ENCODE measurements around the gene RAB24. TPM values are rescaled to one million over a fixed set of nuclear protein-coding genes. Genes with fewer than 3 reads are reported as not detected.

Gene RAB24
- total and polyA plus RNA-seq, 2 of the 4 experiments (the other 2 are of a cell fraction) = 18.5 to 60.8 TPM

GRCh38 chr5:177346820-177347219, 43.3 kb upstream of the RAB24 start:
- H2BK120ac ChIP-seq (ENCODE audit: low read depth, low read length) = no peak overlapping the region
- H2AK9ac ChIP-seq (replicated peaks; ENCODE audit: low read depth, low read length, poor library complexity) = no peak overlapping the region
- ATAC-seq (ENCODE audit: low read depth) (no peak), DNase-seq (peak; percentile 38)
- H3K56ac ChIP-seq (ENCODE audit: extremely low read depth, insufficient read depth, low read length) = no peak overlapping the region
- no peak overlapping the region for H2BK15ac ChIP-seq (ENCODE audit: low read depth, low read length)
- peak overlapping the region; percentile 17; the same call in 1 of the 2 replicates for H3K27ac ChIP-seq (ENCODE audit: insufficient read depth, low read length)
- H3K36me3 ChIP-seq (ENCODE audit: control insufficient read depth, insufficient read depth, low read length) = peaks cover 9% of the 10 kb centered on the region; the same call in 1 of the 2 replicates
- in situ Hi-C loops (cut with MboI; ENCODE audit: low sequenced_read_pairs) = no loop called here
- no peak overlapping the region; the same call in 1 of the 2 replicates for H4K5ac ChIP-seq (ENCODE audit: low read depth, low read length)
- H4K8ac ChIP-seq (ENCODE audit: low read depth in 2 of 2, low read length in 2 of 2) = no peak overlapping the region
- peaks cover 51 to 63% of the 10 kb centered on the region in 2 experiments for H3K79me1 ChIP-seq (ENCODE audit: low read depth in 1 of 2, low read length in 2 of 2)
- ChIA-PET POLR2A (ENCODE audit: unreplicated experiment) (interaction anchor here (0.6 kb wide), 1 partner anchor 153 kb away, joined by 3 read pairs; no protein-coding TSS in a partner anchor), CTCF (interaction anchor here (1.6 kb wide), 1 partner anchor 58 kb away, joined by 3 read pairs; no protein-coding TSS in a partner anchor)
- peaks cover 24% of the 10 kb centered on the region for H3K4me1 ChIP-seq (ENCODE audit: control insufficient read depth, insufficient read depth, low read length)
- 73% methylated on average over 3 of the region's 4 CpGs; no CpG with 5 or more reads in 1 of the 2 experiments for WGBS, 2 experiments (ENCODE audit: extremely low coverage in 2 of 2, insufficient read length in 1 of 2)
- no peak overlapping the region for H3K18ac ChIP-seq (ENCODE audit: low read depth, low read length)
- no peak overlapping the region for H3K4ac ChIP-seq (ENCODE audit: low read depth, low read length)
- H4K91ac ChIP-seq (ENCODE audit: insufficient read depth, low read depth, low read length) = no peak overlapping the region
- H3K4me3 ChIP-seq (ENCODE audit: insufficient read depth, low read depth, low read length) = no peak overlapping the region
- H2AK5ac ChIP-seq (ENCODE audit: low read depth, low read length) = no peak overlapping the region
- no peak overlapping the region for H3K14ac ChIP-seq (replicated peaks; ENCODE audit: low read depth, low read length)
- no peaks in the 10 kb centered on the region for H3K9me3 ChIP-seq (ENCODE audit: control insufficient read depth, insufficient read depth, low read length)
- peak overlapping the region; percentile 46; the same call in 1 of the 2 replicates for H3K4me2 ChIP-seq (ENCODE audit: low read depth, low read length)
- peaks cover 18% of the 10 kb centered on the region for H4K20me1 ChIP-seq (ENCODE audit: insufficient read depth, low read length)
- H3K27me3 ChIP-seq (ENCODE audit: control insufficient read depth, insufficient read depth, low read length) = no peaks in the 10 kb centered on the region
- no peak overlapping the region for H2BK5ac ChIP-seq (ENCODE audit: low read depth, low read length, poor library complexity, severe bottlenecking)
- no peak overlapping the region for H2BK20ac ChIP-seq (ENCODE audit: low read depth, low read length)
- no peak overlapping the region for H3K9ac ChIP-seq (ENCODE audit: low read depth, low read length)
- no peak overlapping the region for H2AFZ ChIP-seq (replicated peaks; ENCODE audit: low read length, poor library complexity)
- TF ChIP-seq ELK1 (IDR thresholded peaks at IDR 0.05; ENCODE audit: borderline replicate concordance, low read depth, low read length) (no peak), CTCF (conservative IDR thresholded peaks at IDR 0.05; ENCODE audit: low read depth, low read length) (no peak), CEBPB (IDR thresholded peaks at IDR 0.05; ENCODE audit: low read depth, low read length) (peak; percentile 63; the same call in 1 of the 2 replicates), FOS (IDR thresholded peaks at IDR 0.05; ENCODE audit: low read depth, low read length) (no peak)
- no peak overlapping the region for H3K23ac ChIP-seq (ENCODE audit: low read depth, low read length)
- peaks cover 11% of the 10 kb centered on the region; the same call in 1 of the 2 replicates for H3K9me1 ChIP-seq (ENCODE audit: insufficient read depth, low read length)
- BruUV-seq (replicated peaks) = no TSS peak
- intact Hi-C loops (cut with micrococcal nuclease) = no loop called here
- dilution Hi-C loops (cut with HindIII; ENCODE audit: low sequenced_read_pairs, unreplicated experiment) = no loop called here
